ENCODE data around the gene ZNF385B. TPM values are rescaled to one million over a fixed set of nuclear protein-coding genes. Genes with fewer than 3 reads are reported as not detected.
A peak's percentile ranks its signal among the peaks of the same experiment; 100 is the strongest.

The ZNF385B gene
- polyA plus RNA-seq, 3 donors: 10.1 to 13.9 (median 12.1) TPM

DNA sequence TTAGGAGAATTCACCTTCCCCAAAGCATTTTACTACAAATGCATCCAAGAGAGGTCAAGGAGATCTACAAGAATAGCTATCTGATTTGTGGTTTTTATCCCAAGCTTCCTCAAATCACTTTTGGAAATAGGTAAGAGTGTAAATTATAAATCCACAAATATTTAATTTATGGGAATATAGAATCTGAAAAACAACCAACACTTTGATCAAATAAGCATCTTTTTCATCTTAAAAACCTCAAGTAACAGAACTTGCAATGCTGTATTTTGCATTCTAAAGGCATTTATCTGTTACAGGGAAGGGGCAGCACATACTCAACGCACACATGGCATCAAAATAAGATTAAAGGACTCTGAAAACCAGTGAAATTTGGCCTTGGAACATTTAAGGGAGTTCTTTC lies 1.9 kb downstream of the ZNF385B start:
- no peak for DNase-seq

DNA sequence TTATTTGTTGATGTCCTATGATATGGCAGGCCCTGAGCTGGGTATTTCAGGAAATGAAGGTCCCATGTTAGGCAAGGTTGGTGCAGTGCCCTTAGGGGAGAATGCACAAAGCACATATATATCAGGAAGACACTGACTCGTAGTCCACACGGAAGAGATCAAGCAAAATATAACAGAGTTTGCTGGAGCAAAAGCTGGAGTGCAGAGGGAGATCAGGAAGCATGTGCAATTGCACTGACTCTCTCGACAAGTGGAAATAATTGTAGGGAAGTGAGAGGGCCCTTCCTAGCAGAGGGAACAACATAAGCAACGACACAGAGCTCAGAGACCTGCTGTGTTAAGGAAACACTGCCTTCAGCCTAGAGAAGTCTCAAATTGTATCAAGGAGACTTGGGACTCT lies 4.2 kb downstream of the ZNF385B start:
- no peak for DNase-seq

DNA sequence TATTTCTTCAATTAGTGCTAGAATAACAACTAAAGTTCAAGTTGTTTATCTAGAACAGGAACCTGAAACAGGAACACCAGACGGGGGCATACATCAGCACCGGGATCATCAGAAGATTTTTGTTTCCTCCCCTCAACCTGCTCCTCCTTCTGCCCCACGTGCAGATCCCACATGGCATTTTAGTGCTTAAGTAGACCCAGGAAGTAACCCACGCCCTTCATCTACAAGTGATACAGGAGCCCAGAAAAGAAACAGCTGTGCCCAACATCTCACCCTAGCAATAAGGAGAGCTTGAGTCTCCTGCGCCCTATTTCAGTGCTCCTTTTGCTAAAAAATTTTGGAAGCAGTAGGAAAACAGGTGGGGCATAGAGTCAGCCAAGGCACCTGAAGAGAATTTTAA lies 5.2 kb downstream of the ZNF385B start:
- DNase-seq: no peak

DNA sequence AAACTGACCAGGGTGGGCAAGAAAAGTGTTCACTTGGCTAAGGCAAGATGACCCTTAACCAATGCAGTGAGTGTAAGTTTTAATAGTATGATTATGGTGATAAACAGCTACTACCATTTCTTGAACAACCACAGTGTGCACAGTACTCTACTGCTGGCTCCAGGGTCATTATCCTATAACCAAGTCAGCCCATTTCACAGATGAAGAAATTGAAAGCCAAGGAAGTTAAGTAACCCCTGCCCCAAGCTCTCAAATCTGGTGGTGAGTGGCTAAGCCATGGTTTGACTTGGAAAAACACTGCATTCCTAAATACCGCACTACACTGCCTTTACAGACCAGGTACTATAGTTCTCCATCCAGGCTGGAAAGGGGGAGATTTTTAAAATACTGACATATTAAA lies 5.7 kb downstream of the ZNF385B start:
- no peak for DNase-seq

DNA sequence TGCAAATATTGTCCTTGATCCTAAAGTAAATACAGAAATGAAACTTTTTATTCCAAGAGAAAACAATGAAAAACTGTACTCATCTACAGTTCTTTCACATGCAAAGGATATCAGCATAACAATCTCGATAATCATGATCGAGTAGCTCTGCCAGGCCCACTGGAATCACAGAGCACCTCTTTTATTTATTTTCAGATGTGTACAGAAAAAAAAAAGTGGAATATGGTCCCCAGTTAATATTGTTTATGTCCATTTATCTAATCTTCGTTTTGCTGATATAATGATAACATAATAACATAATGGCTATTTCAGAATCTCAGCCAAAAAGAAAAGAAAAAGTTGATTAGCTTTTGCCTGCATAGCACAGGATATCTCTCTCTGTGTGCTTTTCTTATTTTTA lies 6.5 kb downstream of the ZNF385B start:
- DNase-seq: no peak

GRCh38 chr2:179853108-179853507 lies 8.3 kb downstream of the ZNF385B start:
- DNase-seq: no peak

DNA sequence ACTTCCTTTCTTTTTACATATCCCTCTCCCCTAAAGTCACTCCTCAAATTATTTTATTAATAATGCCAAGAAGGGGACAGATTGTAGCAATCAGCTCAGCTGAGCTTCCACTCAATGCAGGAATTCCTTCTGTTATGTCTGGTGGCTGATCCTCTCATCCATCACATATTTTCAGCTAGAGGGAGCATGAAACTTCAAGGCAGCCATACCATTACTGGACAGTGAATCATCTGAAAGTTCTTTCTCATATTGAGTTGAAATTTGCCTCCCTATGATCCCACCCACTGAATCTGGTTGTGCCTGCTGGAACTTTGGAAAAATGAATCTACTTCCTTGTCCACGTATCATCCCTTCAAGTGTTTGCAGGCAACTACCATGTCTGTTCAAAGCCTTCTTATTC lies 11.2 kb downstream of the ZNF385B start:
- DNase-seq: no peak

GRCh38 chr2:179849719-179850118 lies 11.7 kb downstream of the ZNF385B start:
- no peak for DNase-seq

- DNase-seq: no peak
Measured at GRCh38 chr2:179843541-179843940, 17.9 kb downstream of the ZNF385B start.

DNA sequence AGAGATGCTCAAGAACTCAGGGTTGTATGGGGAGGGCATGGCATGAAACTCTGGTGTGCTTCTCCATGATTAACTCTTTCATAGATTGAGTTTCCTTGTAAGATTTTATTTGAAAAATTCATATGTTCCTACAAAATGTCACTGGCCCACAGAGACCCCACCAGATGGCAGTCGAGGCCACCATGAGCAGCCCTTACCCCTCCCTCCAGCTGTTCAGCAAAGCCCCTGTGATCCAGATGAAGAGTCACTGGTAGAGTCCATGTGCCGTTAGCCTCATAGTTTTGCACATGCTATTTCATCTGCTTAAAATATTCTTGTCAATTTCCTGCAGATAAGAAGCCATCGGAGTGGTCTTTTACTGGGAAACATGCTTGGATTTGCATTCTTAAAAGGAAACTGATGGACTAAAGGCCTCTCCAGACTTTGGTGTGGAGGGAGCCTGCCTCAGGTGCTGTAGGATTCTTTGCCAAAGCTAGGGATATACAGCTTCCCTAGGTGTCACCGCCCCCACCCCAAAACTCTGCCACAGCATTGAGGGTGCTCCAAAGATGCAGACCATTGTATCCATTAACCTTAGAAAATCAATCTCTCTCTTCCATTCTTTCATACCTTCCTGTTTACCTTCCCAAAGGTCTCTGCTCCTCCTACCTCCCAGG lies 18.8 kb downstream of the ZNF385B start:
- peak; percentile 14 for DNase-seq

DNA sequence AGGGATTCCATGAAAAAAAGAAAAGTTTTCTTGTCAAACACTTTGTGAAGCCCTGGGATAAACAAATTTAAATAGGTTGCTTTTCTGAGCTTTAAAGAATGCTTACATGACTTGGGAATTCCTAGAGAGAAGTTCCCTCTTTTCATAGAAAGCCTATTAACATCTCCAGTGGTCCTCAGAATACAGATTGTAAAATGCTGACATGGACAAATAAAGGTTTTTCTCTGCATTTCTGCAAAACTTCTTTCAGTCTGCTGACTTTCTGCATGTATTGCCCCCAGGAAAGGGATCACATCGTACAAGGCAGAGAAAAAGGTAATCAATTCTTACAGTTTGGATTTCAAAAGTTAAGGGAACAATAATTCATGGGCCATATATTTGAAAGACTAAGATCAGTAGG lies 20.6 kb downstream of the ZNF385B start:
- no peak for DNase-seq

DNA sequence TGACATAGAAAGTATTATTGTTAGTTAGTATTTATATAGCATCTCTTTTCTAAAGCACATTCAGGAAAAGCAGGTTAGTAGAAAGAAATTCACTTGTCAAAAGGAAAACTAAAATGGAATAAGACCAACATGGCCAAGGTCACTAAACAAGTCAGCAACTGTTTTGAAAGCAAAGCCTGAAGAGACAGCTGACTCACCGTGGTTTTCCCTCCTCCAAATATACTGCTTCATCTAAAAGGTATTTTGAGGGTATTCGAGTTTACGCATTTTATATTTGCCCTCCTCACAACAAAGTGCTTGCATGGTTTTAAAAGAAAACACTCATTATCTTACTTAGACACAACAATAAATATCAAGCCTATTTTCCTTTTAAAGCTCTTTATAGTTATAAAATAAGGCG lies 24.0 kb downstream of the ZNF385B start:
- DNase-seq: no peak

DNA sequence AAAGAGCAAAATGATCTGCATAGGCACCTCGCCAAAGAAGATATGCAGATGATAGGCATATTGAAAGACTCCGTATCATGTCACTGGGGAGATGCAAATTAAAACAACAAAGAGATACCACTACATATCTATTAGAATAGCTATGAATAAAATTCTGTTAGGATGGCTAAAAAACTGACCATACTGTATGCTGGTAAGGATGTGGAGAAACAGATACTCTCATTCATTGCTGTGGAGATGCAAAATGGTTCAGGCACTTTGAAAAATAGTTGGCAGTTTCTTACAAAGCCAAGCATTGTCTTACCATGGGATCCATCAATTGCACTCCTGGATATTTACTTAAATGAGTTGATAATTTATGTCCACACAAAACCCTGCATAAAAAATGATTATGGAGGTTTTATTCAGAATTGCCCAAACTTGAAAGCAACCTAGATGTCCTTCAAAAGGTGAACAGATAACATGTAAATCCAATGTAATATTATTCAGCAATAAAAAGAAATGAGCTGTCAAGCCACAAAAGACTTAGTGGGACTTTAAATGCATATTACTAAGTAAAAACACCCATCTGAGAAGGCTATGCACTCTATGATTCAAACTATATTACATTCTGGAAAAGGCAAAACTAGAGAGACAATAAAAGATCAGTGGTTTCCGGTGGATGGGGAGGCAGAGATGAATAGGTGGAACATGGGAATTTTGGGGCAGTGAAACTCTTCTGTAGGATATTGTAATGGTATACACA lies 31.2 kb downstream of the ZNF385B start:
- DNase-seq: no peak

DNA sequence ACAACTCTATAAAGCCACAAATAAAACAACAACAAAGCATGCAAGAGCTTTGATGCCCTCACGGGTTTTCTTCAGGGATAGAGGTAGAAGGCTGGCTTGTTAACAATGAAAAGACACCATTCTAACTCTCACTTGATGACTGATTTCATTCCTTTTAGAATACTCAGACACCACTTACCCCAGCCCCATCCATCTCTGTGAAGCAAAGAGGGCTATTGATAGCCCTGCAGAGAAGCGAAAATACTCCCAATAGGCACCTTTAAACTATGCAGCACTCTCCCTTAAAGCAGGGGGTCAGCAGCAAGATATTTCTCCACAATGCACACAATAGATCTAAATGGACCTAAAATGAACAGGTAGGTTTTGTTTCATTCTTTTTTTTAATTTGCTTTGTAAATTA lies 35.1 kb downstream of the ZNF385B start:
- DNase-seq: no peak

GRCh38 chr2:179825494-179825893 lies 35.9 kb downstream of the ZNF385B start:
- no peak for DNase-seq

DNA sequence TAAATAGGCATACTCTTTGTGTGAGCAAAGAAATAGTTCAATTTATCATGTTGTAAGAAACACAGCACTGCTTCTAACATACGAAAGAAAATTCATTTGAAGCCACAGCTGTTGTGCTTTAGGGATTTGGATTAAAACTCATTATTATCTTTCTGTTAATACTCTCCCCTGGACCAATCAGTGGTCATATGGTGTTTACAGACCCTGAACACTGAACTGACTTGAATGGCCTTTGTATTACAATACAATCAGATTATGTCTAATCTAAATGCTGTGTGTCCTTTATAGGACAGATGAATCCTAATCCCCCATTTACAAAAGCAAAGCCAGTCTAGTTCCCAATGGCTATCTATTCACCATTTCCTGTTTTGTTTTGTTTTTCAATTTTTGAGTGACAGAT lies 36.5 kb downstream of the ZNF385B start:
- DNase-seq: no peak

DNA sequence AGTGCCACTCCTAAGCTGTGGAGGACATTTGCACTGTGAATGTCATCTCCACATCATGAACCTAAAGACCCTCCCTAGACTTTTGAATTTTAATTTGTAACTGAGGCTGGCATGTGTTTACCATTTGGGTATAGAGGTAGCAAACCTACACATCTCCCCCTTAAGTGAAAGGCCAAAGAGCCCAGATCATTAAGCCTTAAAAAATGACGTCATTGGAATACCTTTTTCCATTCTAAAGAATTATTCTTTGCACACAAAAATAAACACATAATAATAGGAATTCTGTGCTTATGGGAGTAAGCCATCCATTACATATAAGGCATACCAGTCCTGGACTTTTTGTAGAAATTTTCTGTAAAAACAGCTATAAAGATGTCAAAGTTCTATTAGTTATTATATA lies 38.9 kb downstream of the ZNF385B start:
- no peak for DNase-seq

DNA sequence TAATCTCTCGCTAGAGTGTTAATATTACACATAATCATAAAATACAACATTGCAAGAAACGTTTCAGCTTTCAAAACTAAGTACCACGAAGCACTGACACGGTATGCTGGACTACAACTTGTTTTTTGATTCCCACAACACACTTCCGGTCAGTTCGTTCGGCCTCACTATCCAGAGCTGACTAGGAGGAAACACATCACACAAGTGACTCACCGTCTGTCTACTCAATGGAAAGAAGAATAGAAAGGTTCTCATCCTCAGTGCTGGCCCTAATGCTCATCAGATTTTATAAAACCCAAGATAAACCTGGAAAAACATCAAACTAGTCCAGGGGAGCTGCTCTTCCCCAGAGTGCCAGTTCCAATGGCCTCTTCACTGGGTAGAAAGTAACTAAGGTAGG lies 42.9 kb downstream of the ZNF385B start:
- no peak for DNase-seq

GRCh38 chr2:179817181-179817841 lies 44.1 kb downstream of the ZNF385B start:
- DNase-seq: peak; percentile 11

- no peak for DNase-seq
Measured at GRCh38 chr2:179814050-179814449, 47.4 kb downstream of the ZNF385B start.

- no peak for DNase-seq
Measured at GRCh38 chr2:179812501-179812900, 48.9 kb downstream of the ZNF385B start.

DNA sequence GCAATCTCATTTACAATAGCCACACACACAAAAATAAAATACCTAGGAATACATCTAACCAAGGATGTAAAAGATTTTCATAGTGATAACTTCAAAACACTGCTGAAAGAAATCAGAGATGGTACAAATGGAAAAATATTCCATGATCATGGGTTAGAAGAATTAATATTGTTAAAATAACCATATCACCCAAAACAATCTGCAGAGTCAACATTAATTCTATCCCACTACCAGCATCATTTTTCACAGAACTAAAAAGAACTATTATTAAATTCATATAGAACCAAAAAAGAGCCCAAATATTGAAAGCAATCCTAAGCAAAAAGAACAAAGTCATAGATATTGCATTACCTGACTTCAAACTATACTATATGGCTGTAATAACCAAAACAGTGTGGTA lies 50.4 kb downstream of the ZNF385B start:
- no peak for DNase-seq

GRCh38 chr2:179809606-179810005 lies 51.8 kb downstream of the ZNF385B start:
- DNase-seq: no peak

Data from renal pelvis (tissue), 4 donors.